ENCODE data around the gene DRAM1. TPM values are rescaled to one million over a fixed set of nuclear protein-coding genes. Genes with fewer than 3 reads are reported as not detected.
A peak's percentile ranks its signal among the peaks of the same experiment; 100 is the strongest.

DRAM1 gene
- total RNA-seq, 1 experiment from 2014 or later, result 6.9 TPM

DNA sequence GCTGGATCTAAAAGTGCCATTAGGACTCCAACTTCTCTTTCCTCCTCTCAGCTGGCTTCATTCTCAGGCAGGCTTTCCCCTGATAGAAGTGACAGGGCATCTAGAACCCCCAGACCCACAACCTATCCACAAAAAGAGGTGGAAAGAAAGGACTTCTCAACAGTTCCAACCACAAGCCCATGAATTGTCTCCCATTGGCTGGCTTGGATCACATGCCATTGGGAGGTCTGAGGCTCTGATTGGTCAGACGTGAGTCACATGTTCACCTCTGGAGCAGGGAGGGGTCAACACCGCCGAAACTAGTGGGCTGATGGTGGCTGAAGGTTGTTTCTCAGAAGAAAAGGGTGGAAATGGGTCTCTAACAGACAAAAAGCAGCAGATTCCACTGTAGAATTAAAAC, 47.2 kb downstream of the DRAM1 start:
- no peak for TF ChIP-seq TEAD4 (CRISPR knock-in tag; IDR thresholded peaks at IDR 0.05)
- TF ChIP-seq, protein P1, sequence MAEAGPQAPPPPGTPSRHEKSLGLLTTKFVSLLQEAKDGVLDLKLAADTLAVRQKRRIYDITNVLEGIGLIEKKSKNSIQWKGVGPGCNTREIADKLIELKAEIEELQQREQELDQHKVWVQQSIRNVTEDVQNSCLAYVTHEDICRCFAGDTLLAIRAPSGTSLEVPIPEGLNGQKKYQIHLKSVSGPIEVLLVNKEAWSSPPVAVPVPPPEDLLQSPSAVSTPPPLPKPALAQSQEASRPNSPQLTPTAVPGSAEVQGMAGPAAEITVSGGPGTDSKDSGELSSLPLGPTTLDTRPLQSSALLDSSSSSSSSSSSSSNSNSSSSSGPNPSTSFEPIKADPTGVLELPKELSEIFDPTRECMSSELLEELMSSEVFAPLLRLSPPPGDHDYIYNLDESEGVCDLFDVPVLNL (CRISPR knock-in tag; IDR thresholded peaks at IDR 0.05; ENCODE audit: borderline replicate concordance, low read depth), result no peak
- TF ChIP-seq NFYB (CRISPR knock-in tag; conservative IDR thresholded peaks at IDR 0.05; ENCODE audit: low read depth), result peak; percentile 48
- TF ChIP-seq, protein P2, sequence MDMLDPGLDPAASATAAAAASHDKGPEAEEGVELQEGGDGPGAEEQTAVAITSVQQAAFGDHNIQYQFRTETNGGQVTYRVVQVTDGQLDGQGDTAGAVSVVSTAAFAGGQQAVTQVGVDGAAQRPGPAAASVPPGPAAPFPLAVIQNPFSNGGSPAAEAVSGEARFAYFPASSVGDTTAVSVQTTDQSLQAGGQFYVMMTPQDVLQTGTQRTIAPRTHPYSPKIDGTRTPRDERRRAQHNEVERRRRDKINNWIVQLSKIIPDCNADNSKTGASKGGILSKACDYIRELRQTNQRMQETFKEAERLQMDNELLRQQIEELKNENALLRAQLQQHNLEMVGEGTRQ (CRISPR knock-in tag; IDR thresholded peaks at IDR 0.05), result peak; percentile 81
- TF ChIP-seq, protein P3, sequence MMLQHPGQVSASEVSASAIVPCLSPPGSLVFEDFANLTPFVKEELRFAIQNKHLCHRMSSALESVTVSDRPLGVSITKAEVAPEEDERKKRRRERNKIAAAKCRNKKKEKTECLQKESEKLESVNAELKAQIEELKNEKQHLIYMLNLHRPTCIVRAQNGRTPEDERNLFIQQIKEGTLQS (CRISPR knock-in tag; conservative IDR thresholded peaks at IDR 0.05), result no peak
- TF ChIP-seq, protein P4, sequence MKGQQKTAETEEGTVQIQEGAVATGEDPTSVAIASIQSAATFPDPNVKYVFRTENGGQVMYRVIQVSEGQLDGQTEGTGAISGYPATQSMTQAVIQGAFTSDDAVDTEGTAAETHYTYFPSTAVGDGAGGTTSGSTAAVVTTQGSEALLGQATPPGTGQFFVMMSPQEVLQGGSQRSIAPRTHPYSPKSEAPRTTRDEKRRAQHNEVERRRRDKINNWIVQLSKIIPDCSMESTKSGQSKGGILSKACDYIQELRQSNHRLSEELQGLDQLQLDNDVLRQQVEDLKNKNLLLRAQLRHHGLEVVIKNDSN (CRISPR knock-in tag; IDR thresholded peaks at IDR 0.05), result peak; percentile 70
- no peak for TF ChIP-seq SMAD4 (CRISPR knock-in tag; IDR thresholded peaks at IDR 0.05)
- Mint-ChIP-seq H3K36me3 (no peaks in the 10 kb centered on the region), H3K4me3 (no peak overlapping the region), H3K27ac (no peak overlapping the region), H3K9me3 (peaks cover 13% of the 10 kb centered on the region), H3K4me1 (no peaks in the 10 kb centered on the region), H3K27me3 (ENCODE audit: low read depth) (no peaks in the 10 kb centered on the region)
- CTCF ChIA-PET, result no interaction called here
- DNase-seq (ENCODE audit: low spot score) (no peak), ATAC-seq (no peak)
- POLR2A ChIA-PET, result no interaction called here

DNA sequence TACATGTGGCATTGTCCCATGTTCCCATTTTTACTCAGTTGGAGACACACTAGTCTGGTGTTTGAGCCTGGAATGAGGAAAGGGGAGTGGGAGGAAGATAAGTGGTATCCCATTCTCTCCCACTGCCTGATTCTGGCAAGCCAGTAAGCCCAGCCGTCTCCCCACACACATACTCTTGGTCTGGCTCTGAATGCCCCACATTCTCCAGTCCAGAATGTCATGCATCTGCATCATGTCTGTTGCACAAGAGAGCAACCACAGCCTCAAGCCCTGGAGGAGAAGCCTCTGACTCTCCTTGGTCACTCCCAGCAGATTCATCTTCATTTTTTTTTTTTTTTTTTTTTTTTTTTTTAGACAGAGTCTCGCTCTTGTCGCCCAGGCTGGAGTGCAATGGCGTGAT, 48.0 kb downstream of the DRAM1 start:
- ATAC-seq, result no peak
- H3K27ac Mint-ChIP-seq, result no peak overlapping the region
- H3K36me3 Mint-ChIP-seq, result no peaks in the 10 kb centered on the region
- H3K4me1 Mint-ChIP-seq, result no peaks in the 10 kb centered on the region
- H3K4me3 Mint-ChIP-seq, result no peak overlapping the region
- TF ChIP-seq, protein P5, sequence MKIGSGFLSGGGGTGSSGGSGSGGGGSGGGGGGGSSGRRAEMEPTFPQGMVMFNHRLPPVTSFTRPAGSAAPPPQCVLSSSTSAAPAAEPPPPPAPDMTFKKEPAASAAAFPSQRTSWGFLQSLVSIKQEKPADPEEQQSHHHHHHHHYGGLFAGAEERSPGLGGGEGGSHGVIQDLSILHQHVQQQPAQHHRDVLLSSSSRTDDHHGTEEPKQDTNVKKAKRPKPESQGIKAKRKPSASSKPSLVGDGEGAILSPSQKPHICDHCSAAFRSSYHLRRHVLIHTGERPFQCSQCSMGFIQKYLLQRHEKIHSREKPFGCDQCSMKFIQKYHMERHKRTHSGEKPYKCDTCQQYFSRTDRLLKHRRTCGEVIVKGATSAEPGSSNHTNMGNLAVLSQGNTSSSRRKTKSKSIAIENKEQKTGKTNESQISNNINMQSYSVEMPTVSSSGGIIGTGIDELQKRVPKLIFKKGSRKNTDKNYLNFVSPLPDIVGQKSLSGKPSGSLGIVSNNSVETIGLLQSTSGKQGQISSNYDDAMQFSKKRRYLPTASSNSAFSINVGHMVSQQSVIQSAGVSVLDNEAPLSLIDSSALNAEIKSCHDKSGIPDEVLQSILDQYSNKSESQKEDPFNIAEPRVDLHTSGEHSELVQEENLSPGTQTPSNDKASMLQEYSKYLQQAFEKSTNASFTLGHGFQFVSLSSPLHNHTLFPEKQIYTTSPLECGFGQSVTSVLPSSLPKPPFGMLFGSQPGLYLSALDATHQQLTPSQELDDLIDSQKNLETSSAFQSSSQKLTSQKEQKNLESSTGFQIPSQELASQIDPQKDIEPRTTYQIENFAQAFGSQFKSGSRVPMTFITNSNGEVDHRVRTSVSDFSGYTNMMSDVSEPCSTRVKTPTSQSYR (CRISPR knock-in tag; IDR thresholded peaks at IDR 0.05), result no peak
- TF ChIP-seq RELA (CRISPR knock-in tag; IDR thresholded peaks at IDR 0.05; ENCODE audit: borderline replicate concordance) (no peak), FOXK1 (CRISPR knock-in tag; IDR thresholded peaks at IDR 0.05) (no peak), ZBTB21 (CRISPR knock-in tag; IDR thresholded peaks at IDR 0.05; ENCODE audit: borderline replicate concordance) (no peak)
- TF ChIP-seq, protein P6, sequence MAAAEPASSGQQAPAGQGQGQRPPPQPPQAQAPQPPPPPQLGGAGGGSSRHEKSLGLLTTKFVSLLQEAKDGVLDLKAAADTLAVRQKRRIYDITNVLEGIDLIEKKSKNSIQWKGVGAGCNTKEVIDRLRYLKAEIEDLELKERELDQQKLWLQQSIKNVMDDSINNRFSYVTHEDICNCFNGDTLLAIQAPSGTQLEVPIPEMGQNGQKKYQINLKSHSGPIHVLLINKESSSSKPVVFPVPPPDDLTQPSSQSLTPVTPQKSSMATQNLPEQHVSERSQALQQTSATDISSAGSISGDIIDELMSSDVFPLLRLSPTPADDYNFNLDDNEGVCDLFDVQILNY (CRISPR knock-in tag; IDR thresholded peaks at IDR 0.05), result no peak
- TF ChIP-seq, protein P7, sequence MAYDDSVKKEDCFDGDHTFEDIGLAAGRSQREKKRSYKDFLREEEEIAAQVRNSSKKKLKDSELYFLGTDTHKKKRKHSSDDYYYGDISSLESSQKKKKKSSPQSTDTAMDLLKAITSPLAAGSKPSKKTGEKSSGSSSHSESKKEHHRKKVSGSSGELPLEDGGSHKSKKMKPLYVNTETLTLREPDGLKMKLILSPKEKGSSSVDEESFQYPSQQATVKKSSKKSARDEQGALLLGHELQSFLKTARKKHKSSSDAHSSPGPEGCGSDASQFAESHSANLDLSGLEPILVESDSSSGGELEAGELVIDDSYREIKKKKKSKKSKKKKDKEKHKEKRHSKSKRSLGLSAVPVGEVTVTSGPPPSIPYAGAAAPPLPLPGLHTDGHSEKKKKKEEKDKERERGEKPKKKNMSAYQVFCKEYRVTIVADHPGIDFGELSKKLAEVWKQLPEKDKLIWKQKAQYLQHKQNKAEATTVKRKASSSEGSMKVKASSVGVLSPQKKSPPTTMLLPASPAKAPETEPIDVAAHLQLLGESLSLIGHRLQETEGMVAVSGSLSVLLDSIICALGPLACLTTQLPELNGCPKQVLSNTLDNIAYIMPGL (CRISPR knock-in tag; IDR thresholded peaks at IDR 0.05), result no peak
- no peak for DNase-seq (ENCODE audit: low spot score)
- H3K27me3 Mint-ChIP-seq (ENCODE audit: low read depth), result no peaks in the 10 kb centered on the region
- H3K9me3 Mint-ChIP-seq, result peaks cover 13% of the 10 kb centered on the region
- CTCF ChIA-PET, result interaction anchor here (0.6 kb wide), 1 partner anchor 183 kb away, joined by 3 read pairs; no protein-coding TSS in a partner anchor
- POLR2A ChIA-PET, result no interaction called here

DNA sequence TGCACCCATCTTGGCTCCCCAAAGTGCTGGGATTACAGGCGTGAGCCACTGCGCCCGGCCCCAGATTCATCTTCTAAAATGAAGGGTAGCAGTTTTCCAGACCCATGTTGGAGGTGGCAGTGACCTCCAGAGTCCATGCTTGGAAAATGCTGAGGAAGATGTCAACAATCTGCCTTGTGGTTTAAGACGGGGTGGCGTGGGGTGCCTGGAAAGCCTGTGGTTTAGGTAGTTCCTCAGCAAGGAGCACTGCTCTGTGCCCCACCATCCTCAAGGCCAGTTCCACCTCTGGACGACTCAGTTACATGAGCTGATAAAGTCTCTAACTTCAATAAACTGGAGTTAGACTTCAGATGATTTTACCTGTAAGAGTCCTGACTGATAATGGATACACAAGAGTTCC, 48.6 kb downstream of the DRAM1 start:
- CTCF ChIA-PET, result interaction anchor here (0.6 kb wide), 1 partner anchor 183 kb away, joined by 3 read pairs; no protein-coding TSS in a partner anchor
- Mint-ChIP-seq H3K4me3 (no peak overlapping the region), H3K4me1 (no peaks in the 10 kb centered on the region), H3K36me3 (no peaks in the 10 kb centered on the region), H3K27ac (no peak overlapping the region), H3K27me3 (ENCODE audit: low read depth) (no peaks in the 10 kb centered on the region), H3K9me3 (peaks cover 13% of the 10 kb centered on the region)
- POLR2A ChIA-PET, result no interaction called here
- DNase-seq (ENCODE audit: low spot score) (no peak), ATAC-seq (no peak)
- TF ChIP-seq, protein P1 (CRISPR knock-in tag; IDR thresholded peaks at IDR 0.05; ENCODE audit: borderline replicate concordance, low read depth), result no peak
- TF ChIP-seq, protein P8, sequence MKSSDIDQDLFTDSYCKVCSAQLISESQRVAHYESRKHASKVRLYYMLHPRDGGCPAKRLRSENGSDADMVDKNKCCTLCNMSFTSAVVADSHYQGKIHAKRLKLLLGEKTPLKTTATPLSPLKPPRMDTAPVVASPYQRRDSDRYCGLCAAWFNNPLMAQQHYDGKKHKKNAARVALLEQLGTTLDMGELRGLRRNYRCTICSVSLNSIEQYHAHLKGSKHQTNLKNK (CRISPR knock-in tag; IDR thresholded peaks at IDR 0.05), result no peak
- TF ChIP-seq, protein P4 (CRISPR knock-in tag; IDR thresholded peaks at IDR 0.05), result no peak
- TF ChIP-seq, protein P9, sequence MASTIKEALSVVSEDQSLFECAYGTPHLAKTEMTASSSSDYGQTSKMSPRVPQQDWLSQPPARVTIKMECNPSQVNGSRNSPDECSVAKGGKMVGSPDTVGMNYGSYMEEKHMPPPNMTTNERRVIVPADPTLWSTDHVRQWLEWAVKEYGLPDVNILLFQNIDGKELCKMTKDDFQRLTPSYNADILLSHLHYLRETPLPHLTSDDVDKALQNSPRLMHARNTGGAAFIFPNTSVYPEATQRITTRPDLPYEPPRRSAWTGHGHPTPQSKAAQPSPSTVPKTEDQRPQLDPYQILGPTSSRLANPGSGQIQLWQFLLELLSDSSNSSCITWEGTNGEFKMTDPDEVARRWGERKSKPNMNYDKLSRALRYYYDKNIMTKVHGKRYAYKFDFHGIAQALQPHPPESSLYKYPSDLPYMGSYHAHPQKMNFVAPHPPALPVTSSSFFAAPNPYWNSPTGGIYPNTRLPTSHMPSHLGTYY (CRISPR knock-in tag; IDR thresholded peaks at IDR 0.05), result no peak
- no peak for TF ChIP-seq ATF1 (CRISPR knock-in tag; IDR thresholded peaks at IDR 0.05)
- TF ChIP-seq, protein P2 (CRISPR knock-in tag; IDR thresholded peaks at IDR 0.05), result no peak
- TF ChIP-seq ZBTB21 (CRISPR knock-in tag; IDR thresholded peaks at IDR 0.05; ENCODE audit: borderline replicate concordance), result no peak
- TF ChIP-seq FOXK1 (CRISPR knock-in tag; IDR thresholded peaks at IDR 0.05), result no peak

All from WTC11 (cell line).